ENCODE results near the gene ZBTB20. TPM values are rescaled to one million over a fixed set of nuclear protein-coding genes. Genes with fewer than 3 reads are reported as not detected.

Gene ZBTB20
- total and polyA plus RNA-seq, 10 of the 15 experiments (the other 5 are each of a cell fraction or from before 2014, with no cell fraction given) = 0.20 to 5.5 (median 2.2) TPM

DNA sequence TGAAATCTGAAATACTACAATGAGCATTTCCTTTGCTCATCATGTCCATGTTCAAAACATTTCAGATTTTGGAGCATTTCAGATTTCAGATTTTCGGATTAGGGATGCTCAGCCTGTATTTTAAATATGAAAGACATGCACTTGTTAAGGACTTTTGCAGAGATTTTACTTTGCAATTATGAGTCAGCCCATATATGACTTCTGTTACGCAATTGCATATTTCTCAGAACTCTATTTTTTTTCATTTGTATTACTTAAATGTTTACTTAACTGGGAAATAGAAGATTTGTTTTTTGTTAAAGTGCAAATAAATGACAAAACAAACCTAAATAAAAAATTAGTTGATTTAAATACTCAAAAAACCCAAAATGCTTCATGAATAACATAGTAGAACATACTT, 376.2 kb downstream of the ZBTB20 start:
- ChIA-PET SMC1A (ENCODE audit: uncharacterized antibody, unreplicated experiment) (no interaction called here), POLR2A (interaction anchor here (0.6 kb wide), 1 partner anchor 238 kb away, joined by 3 read pairs; no protein-coding TSS in a partner anchor)

More for the DNA sequence above, 376.2 kb downstream of the ZBTB20 start:
- H3K4me3 ChIP-seq = no peak overlapping the region
- no peak overlapping the region for H2AFZ ChIP-seq (ENCODE audit: control insufficient read depth, low read depth, low read length)
- BruUV-seq (replicated peaks) = no TSS peak
- intact Hi-C loops (cut with micrococcal nuclease; ENCODE audit: unreplicated experiment) = no loop called here
- no peak overlapping the region for H3K9ac ChIP-seq (ENCODE audit: control insufficient read depth, insufficient read depth, low read length)
- no peak overlapping the region for H3K4me2 ChIP-seq (ENCODE audit: control insufficient read depth, insufficient read depth)
- ATAC-seq (no peak), FAIRE-seq (no peak), DNase-seq (ENCODE audit: low read depth, low spot score) (no peak)
- 68% methylated on average over 2 of the region's 2 CpGs for WGBS (ENCODE audit: insufficient coverage, insufficient replicate concordance, low lambda C conversion rate, missing lambda C conversion rate)
- CTCF ChIA-PET = interaction anchor here (2.0 kb wide), 1 partner anchor 53 kb away, joined by 4 read pairs; no protein-coding TSS in a partner anchor
- TF ChIP-seq BMI1 (IDR thresholded peaks at IDR 0.05; ENCODE audit: borderline replicate concordance) = no peak
- TF ChIP-seq TCF12 (IDR thresholded peaks at IDR 0.05; ENCODE audit: low read depth, low read length) = no peak
- no peak for TF ChIP-seq RBBP5 (conservative IDR thresholded peaks at IDR 0.05)
- TF ChIP-seq, protein P1, sequence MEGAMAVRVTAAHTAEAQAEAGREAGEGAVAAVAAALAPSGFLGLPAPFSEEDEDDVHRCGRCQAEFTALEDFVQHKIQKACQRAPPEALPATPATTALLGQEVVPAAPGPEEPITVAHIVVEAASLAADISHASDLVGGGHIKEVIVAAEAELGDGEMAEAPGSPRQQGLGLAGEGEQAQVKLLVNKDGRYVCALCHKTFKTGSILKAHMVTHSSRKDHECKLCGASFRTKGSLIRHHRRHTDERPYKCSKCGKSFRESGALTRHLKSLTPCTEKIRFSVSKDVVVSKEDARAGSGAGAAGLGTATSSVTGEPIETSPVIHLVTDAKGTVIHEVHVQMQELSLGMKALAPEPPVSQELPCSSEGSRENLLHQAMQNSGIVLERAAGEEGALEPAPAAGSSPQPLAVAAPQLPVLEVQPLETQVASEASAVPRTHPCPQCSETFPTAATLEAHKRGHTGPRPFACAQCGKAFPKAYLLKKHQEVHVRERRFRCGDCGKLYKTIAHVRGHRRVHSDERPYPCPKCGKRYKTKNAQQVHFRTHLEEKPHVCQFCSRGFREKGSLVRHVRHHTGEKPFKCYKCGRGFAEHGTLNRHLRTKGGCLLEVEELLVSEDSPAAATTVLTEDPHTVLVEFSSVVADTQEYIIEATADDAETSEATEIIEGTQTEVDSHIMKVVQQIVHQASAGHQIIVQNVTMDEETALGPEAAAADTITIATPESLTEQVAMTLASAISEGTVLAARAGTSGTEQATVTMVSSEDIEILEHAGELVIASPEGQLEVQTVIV (IDR thresholded peaks at IDR 0.05; ENCODE audit: borderline replicate concordance, partially characterized antibody) = no peak
- no peak for TF ChIP-seq ZNF217 (IDR thresholded peaks at IDR 0.05)
- TF ChIP-seq, protein P2, sequence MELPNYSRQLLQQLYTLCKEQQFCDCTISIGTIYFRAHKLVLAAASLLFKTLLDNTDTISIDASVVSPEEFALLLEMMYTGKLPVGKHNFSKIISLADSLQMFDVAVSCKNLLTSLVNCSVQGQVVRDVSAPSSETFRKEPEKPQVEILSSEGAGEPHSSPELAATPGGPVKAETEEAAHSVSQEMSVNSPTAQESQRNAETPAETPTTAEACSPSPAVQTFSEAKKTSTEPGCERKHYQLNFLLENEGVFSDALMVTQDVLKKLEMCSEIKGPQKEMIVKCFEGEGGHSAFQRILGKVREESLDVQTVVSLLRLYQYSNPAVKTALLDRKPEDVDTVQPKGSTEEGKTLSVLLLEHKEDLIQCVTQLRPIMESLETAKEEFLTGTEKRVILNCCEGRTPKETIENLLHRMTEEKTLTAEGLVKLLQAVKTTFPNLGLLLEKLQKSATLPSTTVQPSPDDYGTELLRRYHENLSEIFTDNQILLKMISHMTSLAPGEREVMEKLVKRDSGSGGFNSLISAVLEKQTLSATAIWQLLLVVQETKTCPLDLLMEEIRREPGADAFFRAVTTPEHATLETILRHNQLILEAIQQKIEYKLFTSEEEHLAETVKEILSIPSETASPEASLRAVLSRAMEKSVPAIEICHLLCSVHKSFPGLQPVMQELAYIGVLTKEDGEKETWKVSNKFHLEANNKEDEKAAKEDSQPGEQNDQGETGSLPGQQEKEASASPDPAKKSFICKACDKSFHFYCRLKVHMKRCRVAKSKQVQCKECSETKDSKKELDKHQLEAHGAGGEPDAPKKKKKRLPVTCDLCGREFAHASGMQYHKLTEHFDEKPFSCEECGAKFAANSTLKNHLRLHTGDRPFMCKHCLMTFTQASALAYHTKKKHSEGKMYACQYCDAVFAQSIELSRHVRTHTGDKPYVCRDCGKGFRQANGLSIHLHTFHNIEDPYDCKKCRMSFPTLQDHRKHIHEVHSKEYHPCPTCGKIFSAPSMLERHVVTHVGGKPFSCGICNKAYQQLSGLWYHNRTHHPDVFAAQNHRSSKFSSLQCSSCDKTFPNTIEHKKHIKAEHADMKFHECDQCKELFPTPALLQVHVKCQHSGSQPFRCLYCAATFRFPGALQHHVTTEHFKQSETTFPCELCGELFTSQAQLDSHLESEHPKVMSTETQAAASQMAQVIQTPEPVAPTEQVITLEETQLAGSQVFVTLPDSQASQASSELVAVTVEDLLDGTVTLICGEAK (IDR thresholded peaks at IDR 0.05; ENCODE audit: borderline replicate concordance) = no peak
- H3K9me3 ChIP-seq (replicated peaks; ENCODE audit: control insufficient read depth, insufficient read depth, low read length) = no peaks in the 10 kb centered on the region; the same call in 1 of the 3 replicates
- in situ Hi-C loops (cut with MboI) = no loop called here
- no peaks in the 10 kb centered on the region for H3K36me3 ChIP-seq (ENCODE audit: control insufficient read depth in 2 of 2, insufficient read depth in 2 of 2, low read length in 1 of 2)
- H3K4me1 ChIP-seq (ENCODE audit: control insufficient read depth, insufficient read depth, low read length) = no peaks in the 10 kb centered on the region
- no peaks in the 10 kb centered on the region for H3K79me2 ChIP-seq (ENCODE audit: control insufficient read depth, insufficient read depth, low read length)
- H3K27me3 ChIP-seq (replicated peaks in 1 of 2; ENCODE audit: control insufficient read depth in 2 of 2, insufficient read depth in 2 of 2, low read length in 1 of 2) = no peaks in the 10 kb centered on the region
- RAD21 ChIA-PET (ENCODE audit: unreplicated experiment) = no interaction called here
- H3K27ac ChIP-seq (ENCODE audit: control insufficient read depth, insufficient read depth) = no peak overlapping the region
- H4K20me1 ChIP-seq (ENCODE audit: control insufficient read depth, insufficient read depth) = no peaks in the 10 kb centered on the region
